Keratinocyte (primary cell): Measurements from ENCODE around the gene SCAI. TPM values are rescaled to one million over a fixed set of nuclear protein-coding genes. Genes with fewer than 3 reads are reported as not detected.
"Not testable (repeated sequence)": the region's sequence is repeated elsewhere in the genome, so short reads cannot be mapped to it uniquely, and the experiment has no call there.

Experiments
- DNase-seq: peaks from one replicate; pipeline ENCODE4 v3.0.0-alpha.2; 2011; ENCODE audit warnings: low read depth, missing footprints, low spot score
- FAIRE-seq: peaks from 2 replicates; lab custom pipeline; 2011; peaks lifted over from hg19 to GRCh38; lab: Jason Lieb, UNC
- H2AFZ ChIP-seq: 2 replicates; pipeline ENCODE4 v1.6.0; 2012; ENCODE audit warnings: low read length, control low read depth, inconsistent platforms; ENCODE audit not compliant: control insufficient read depth
- H3K27ac ChIP-seq: 2 replicates; pipeline ENCODE4 v1.5.1; 2011; ENCODE audit warnings: low read length; ENCODE audit not compliant: control insufficient read depth, insufficient read depth
- H3K27me3 ChIP-seq: 3 replicates; pipeline ENCODE4 v1.6.0; 2011; ENCODE audit warnings: low read length; ENCODE audit not compliant: control insufficient read depth, insufficient read depth; ENCODE audit errors: extremely low read depth
- H3K36me3 ChIP-seq, 2 experiments: 2 replicates in 1 of 2; 3 replicates in 1 of 2; pipeline ENCODE4 v1.5.1; 2011; ENCODE audit warnings: low read length in 2 of 2, mild to moderate bottlenecking in 1 of 2; ENCODE audit not compliant: control insufficient read depth in 2 of 2, insufficient read depth in 2 of 2; ENCODE audit errors: extremely low read depth in 1 of 2
- H3K4me1 ChIP-seq: 3 replicates; pipeline ENCODE4 v1.5.1; 2011; ENCODE audit warnings: low read length; ENCODE audit not compliant: control insufficient read depth, insufficient read depth; ENCODE audit errors: extremely low read depth
- H3K4me2 ChIP-seq: 3 replicates; pipeline ENCODE4 v1.6.0; 2011; ENCODE audit warnings: low read depth, low read length; ENCODE audit not compliant: control insufficient read depth, insufficient read depth; ENCODE audit errors: extremely low read depth
- H3K4me3 ChIP-seq, 3 experiments: fragments of 200-600 bp in 1 of 3; sonication (generic) in 1 of 3; 2 replicates in 2 of 3; 3 replicates in 1 of 3; pipeline ENCODE4 v1.5.1; 2011 to 2016; ENCODE audit warnings: low read length in 3 of 3, mild to moderate bottlenecking in 3 of 3, control low read depth in 2 of 3, inconsistent platforms in 1 of 3, low read depth in 1 of 3, mixed read lengths in 1 of 3, mixed run types in 1 of 3, moderate library complexity in 1 of 3; ENCODE audit not compliant: control insufficient read depth in 2 of 3, insufficient read depth in 2 of 3; ENCODE audit errors: extremely low read depth in 1 of 3
- H3K79me2 ChIP-seq: 2 replicates; pipeline ENCODE4 v1.6.0; 2012; ENCODE audit warnings: low read length; ENCODE audit not compliant: control insufficient read depth, insufficient read depth
- H3K9ac ChIP-seq: 3 replicates; pipeline ENCODE4 v1.6.0; 2011; ENCODE audit warnings: low read length; ENCODE audit not compliant: control insufficient read depth, insufficient read depth; ENCODE audit errors: extremely low read depth
- H3K9me1 ChIP-seq: 3 replicates; pipeline ENCODE4 v1.6.0; 2011; ENCODE audit warnings: low read length; ENCODE audit not compliant: control insufficient read depth, insufficient read depth; ENCODE audit errors: extremely low read depth
- H3K9me3 ChIP-seq: 2 replicates; pipeline ENCODE4 v1.5.1; 2012; ENCODE audit warnings: low read depth, low read length; ENCODE audit not compliant: control insufficient read depth
- H4K20me1 ChIP-seq: 3 replicates; pipeline ENCODE4 v1.6.0; 2011; ENCODE audit warnings: low read length; ENCODE audit not compliant: control insufficient read depth, insufficient read depth; ENCODE audit errors: extremely low read depth
- EZH2 ChIP-seq: IDR thresholded peaks from one replicate; pipeline ENCODE4 v1.6.1; 2012; ENCODE audit warnings: inconsistent platforms, mild to moderate bottlenecking, low read length, moderate library complexity
- dilution Hi-C: fragments of 300-500 bp; cut with MboI; formaldehyde crosslinking; loops from one replicate; pipeline ENCODE4 v1.7.0; 2020; ENCODE audit warnings: low sequenced_read_pairs; ENCODE audit not compliant: extremely low pct_ligation_motif_present
- polyA plus RNA-seq, 5 experiments: library from polyadenylated mRNA; depleted of rRNA in 3 of 5; stranded (reverse) in 3 of 5; stranded (forward) in 1 of 5; unstranded in 1 of 5; fragments of >200 nt; gene quantifications; 1 replicate in 1 of 5; 2 replicates in 3 of 5; 3 replicates in 1 of 5; pipeline versions ENCODE4 v1.2.1 to v1.2.3, GENCODE V29; 2011 to 2012; ENCODE audit warnings: missing spikeins in 2 of 5, low read depth in 1 of 5, low replicate concordance in 1 of 5
- TF ChIP-seq, protein P1 (sequence below), 3 experiments: IDR thresholded peaks in 1 of 3; conservative IDR thresholded peaks in 1 of 3; optimal IDR thresholded peaks in 1 of 3; 2 replicates in 2 of 3; 3 replicates in 1 of 3; pipeline versions ENCODE3 to v1.5.1; 2011; ENCODE audit warnings: low read length in 3 of 3, mild to moderate bottlenecking in 3 of 3, moderate library complexity in 2 of 3, control low read depth in 1 of 3, inconsistent platforms in 1 of 3; ENCODE audit not compliant: insufficient read depth in 2 of 3; ENCODE audit errors: extremely low read depth in 1 of 3

The SCAI gene
- polyA plus RNA-seq, 1 donor (not counting 4 experiments of a cell fraction or from before 2014, with no cell fraction given), result 3.0 TPM

DNA sequence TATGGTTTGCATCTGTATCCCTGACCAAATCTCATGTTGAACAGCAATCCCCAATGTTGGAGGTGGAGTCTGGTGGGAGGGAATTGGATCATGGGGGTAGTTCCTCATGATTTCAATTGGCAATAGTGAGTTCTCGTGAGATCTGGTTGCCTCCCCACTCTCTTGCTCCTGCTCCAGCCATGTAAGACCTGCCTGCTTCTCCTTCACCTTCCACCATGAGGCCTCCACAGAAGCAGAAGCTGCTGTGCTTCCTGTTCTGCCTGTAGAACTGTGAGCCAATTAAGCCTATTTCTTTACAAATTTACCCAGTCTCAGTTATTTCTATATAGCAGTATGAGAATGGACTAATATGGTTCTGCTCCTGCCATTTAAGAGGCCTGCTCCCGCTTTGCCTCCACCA, 32.9 kb downstream of the SCAI start:
- Histone ChIP-seq H3K79me2 (no peaks in the 10 kb centered on the region), H3K27ac (no peak overlapping the region), H3K36me3 (no peaks in the 10 kb centered on the region), H3K4me1 (no peaks in the 10 kb centered on the region), H4K20me1 (no peaks in the 10 kb centered on the region), H3K4me2 (no peak overlapping the region), H3K9me3 (no peaks in the 10 kb centered on the region), H3K4me3 (no peak overlapping the region), H3K27me3 (no peaks in the 10 kb centered on the region), H2AFZ (no peak overlapping the region), H3K9me1 (no peaks in the 10 kb centered on the region), H3K9ac (no peak overlapping the region)
- DNase-seq (no peak), FAIRE-seq (no peak)
- TF ChIP-seq EZH2, result no peak
- TF ChIP-seq, protein P1, sequence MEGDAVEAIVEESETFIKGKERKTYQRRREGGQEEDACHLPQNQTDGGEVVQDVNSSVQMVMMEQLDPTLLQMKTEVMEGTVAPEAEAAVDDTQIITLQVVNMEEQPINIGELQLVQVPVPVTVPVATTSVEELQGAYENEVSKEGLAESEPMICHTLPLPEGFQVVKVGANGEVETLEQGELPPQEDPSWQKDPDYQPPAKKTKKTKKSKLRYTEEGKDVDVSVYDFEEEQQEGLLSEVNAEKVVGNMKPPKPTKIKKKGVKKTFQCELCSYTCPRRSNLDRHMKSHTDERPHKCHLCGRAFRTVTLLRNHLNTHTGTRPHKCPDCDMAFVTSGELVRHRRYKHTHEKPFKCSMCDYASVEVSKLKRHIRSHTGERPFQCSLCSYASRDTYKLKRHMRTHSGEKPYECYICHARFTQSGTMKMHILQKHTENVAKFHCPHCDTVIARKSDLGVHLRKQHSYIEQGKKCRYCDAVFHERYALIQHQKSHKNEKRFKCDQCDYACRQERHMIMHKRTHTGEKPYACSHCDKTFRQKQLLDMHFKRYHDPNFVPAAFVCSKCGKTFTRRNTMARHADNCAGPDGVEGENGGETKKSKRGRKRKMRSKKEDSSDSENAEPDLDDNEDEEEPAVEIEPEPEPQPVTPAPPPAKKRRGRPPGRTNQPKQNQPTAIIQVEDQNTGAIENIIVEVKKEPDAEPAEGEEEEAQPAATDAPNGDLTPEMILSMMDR (optimal IDR thresholded peaks at IDR 0.05 in 1 of 3, IDR thresholded peaks at IDR 0.05 in 1 of 3, conservative IDR thresholded peaks at IDR 0.05 in 1 of 3; ENCODE audit: extremely low read depth in 1 of 3, insufficient read depth in 2 of 3, low read length in 3 of 3), result no peak
- dilution Hi-C loops, result no loop called here

DNA sequence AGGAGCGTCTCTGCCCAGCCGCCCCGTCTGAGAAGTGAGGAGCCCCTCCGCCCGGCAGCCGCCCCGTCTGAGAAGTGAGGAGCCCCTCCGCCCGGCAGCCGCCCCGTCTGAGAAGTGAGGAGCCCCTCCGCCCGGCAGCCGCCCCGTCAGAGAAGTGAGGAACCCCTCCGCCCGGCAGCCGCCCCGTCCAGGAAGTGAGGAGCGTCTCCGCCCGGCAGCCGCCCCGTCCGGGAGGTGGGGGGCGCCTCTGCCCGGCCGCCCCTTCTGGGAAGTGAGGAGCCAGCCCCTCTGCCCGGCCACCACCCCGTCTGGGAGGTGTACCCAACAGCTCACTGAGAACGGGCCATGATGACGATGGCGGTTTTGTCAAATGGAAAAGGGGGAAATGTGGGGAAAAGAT, 34.8 kb downstream of the SCAI start:
- FAIRE-seq, H3K4me3 ChIP-seq, H2AFZ ChIP-seq, H3K9me3 ChIP-seq, H3K27ac ChIP-seq, H3K36me3 ChIP-seq, DNase-seq, H3K27me3 ChIP-seq, H3K79me2 ChIP-seq, H4K20me1 ChIP-seq, H3K9me1 ChIP-seq, H3K4me1 ChIP-seq, H3K4me2 ChIP-seq, H3K9ac ChIP-seq, dilution Hi-C loops: not testable (repeated sequence)

DNA sequence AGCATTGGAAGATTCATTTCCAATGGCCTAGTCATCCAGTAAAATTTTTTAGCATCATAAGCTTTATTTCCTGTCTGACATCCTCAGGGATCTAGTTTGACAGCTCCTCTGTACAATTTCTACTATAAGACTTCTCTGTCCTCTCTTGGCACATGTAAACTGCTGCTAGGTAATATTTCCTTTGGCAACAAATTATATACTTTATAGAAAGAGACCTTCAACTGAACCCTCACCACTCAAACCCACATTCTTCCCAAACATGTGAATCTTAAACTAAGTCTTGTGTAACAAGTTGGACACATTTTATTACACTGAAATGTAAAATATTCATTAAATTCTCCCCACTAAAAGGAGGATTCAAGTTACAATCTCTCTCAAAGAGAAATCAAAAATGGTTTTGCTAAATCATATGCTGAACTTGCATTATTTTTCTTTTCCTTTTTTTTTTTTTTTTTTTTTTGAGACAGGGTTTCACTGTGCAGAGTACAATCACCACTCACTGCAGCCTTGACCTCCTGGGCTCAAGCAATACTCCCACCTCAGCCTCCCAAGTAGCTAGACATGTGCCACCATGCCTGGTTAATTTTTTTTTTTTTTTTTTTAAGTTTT, 36.9 kb downstream of the SCAI start:
- Histone ChIP-seq H3K9ac (no peak overlapping the region), H3K4me1 (no peaks in the 10 kb centered on the region), H2AFZ (no peak overlapping the region), H3K27me3 (no peaks in the 10 kb centered on the region), H3K79me2 (no peaks in the 10 kb centered on the region), H3K36me3 (no peaks in the 10 kb centered on the region), H4K20me1 (no peaks in the 10 kb centered on the region), H3K9me1 (no peaks in the 10 kb centered on the region), H3K4me3 (no peak overlapping the region), H3K4me2 (no peak overlapping the region), H3K27ac (no peak overlapping the region), H3K9me3 (no peaks in the 10 kb centered on the region)
- no peak for TF ChIP-seq EZH2
- TF ChIP-seq, protein P1 (optimal IDR thresholded peaks at IDR 0.05 in 1 of 3, IDR thresholded peaks at IDR 0.05 in 1 of 3, conservative IDR thresholded peaks at IDR 0.05 in 1 of 3; ENCODE audit: extremely low read depth in 1 of 3, insufficient read depth in 2 of 3, low read length in 3 of 3), result no peak
- DNase-seq (no peak), FAIRE-seq (no peak)
- dilution Hi-C loops, result no loop called here
